ENCODE results near the gene BSN.

DNA sequence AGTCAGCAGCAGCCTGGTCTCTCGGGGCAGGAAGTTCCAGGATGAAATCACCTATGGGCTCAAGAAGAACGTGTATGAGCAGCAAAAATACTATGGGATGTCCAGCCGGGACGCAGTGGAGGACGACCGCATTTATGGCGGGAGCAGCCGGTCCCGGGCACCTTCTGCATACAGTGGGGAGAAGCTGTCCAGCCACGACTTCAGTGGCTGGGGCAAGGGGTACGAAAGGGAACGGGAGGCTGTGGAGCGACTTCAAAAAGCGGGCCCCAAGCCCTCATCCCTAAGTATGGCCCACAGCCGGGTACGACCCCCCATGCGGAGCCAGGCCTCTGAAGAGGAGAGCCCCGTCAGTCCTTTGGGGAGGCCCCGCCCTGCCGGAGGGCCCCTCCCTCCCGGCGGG, 107.7 kb downstream of the BSN start:
- TF ChIP-seq POLR2AphosphoS5 (IDR thresholded peaks at IDR 0.05; ENCODE audit: low read depth, low read length) (no peak), REST (IDR thresholded peaks at IDR 0.05; ENCODE audit: insufficient read depth in 1 of 2, low read depth in 2 of 2, low read length in 2 of 2) (no peak), SIN3A (IDR thresholded peaks at IDR 0.05; ENCODE audit: borderline replicate concordance, insufficient read depth, low read length) (no peak), TAF1 (IDR thresholded peaks at IDR 0.05; ENCODE audit: borderline replicate concordance, insufficient read depth, low read length) (no peak)
